Mucosa of descending colon (tissue), 3 donors: ENCODE data around the gene CARD6. TPM values are rescaled to one million over a fixed set of nuclear protein-coding genes. Genes with fewer than 3 reads are reported as not detected.
"Not testable (repeated sequence)": the region's sequence is repeated elsewhere in the genome, so short reads cannot be mapped to it uniquely, and the experiment has no call there.

Experiments
- ATAC-seq: fragments of 200-7000 bp; cut with Tn5 transposase; one replicate; pipeline ENCODE4 v1.9.1; 2020; ENCODE audit warnings: mild to moderate bottlenecking, moderate library complexity
- DNase-seq, 3 donors: peaks; one replicate each; pipeline ENCODE4 v3.0.0-alpha.2; 2020
- H3K36me3 ChIP-seq: fragments of 200-600 bp; one replicate; pipeline ENCODE4 v1.8.0; 2021; ENCODE audit warnings: low read depth, mild to moderate bottlenecking
- H3K4me1 ChIP-seq: fragments of 200-600 bp; one replicate; pipeline ENCODE4 v1.8.0; 2021; ENCODE audit warnings: low read depth, mild to moderate bottlenecking
- H3K4me3 ChIP-seq: fragments of 200-600 bp; one replicate; pipeline ENCODE4 v1.8.0; 2021; ENCODE audit warnings: mild to moderate bottlenecking
- H3K9me3 ChIP-seq: fragments of 200-600 bp; one replicate; pipeline ENCODE4 v1.8.0; 2021; ENCODE audit warnings: mild to moderate bottlenecking
- intact Hi-C, 2 donors: fragments of 100-400 bp; cut with DNase I in 1 of 2; cut with micrococcal nuclease in 1 of 2; formaldehyde crosslinking; loops; one replicate each; pipeline versions ENCODE4 v1.11.0 to v1.11.1; 2022; cut with DNase I, micrococcal nuclease
- total RNA-seq, 3 donors: library from RNA; stranded (reverse); fragmentation: NEBNext Ultra II Directional in 2 of 3; extraction: Animal tissue kit (Norgen Biotek cat#: 25700) in 2 of 3; gene quantifications; one replicate each; pipeline versions ENCODE4 v1.2.1 to v1.2.4, GENCODE V29; 2021 to 2023
- TF ChIP-seq, protein P1 (sequence below): fragments of 200-600 bp; IDR thresholded peaks from one replicate; pipeline ENCODE4 v1.8.0; 2022; ENCODE audit warnings: antibody characterized with exemption, mild to moderate bottlenecking
- donor health status: DM: no; HTN: no; CAD: no; lungs with moderate emphysema.
- donor health status: DM: no; HTN: no; CAD: no.
- donor health status: DM: no; HTN: yes; CAD: no.

Gene CARD6
- total RNA-seq, 3 donors from 2014 or later = 1.7 to 6.3 (median 3.5) TPM

- TF ChIP-seq, protein P1, sequence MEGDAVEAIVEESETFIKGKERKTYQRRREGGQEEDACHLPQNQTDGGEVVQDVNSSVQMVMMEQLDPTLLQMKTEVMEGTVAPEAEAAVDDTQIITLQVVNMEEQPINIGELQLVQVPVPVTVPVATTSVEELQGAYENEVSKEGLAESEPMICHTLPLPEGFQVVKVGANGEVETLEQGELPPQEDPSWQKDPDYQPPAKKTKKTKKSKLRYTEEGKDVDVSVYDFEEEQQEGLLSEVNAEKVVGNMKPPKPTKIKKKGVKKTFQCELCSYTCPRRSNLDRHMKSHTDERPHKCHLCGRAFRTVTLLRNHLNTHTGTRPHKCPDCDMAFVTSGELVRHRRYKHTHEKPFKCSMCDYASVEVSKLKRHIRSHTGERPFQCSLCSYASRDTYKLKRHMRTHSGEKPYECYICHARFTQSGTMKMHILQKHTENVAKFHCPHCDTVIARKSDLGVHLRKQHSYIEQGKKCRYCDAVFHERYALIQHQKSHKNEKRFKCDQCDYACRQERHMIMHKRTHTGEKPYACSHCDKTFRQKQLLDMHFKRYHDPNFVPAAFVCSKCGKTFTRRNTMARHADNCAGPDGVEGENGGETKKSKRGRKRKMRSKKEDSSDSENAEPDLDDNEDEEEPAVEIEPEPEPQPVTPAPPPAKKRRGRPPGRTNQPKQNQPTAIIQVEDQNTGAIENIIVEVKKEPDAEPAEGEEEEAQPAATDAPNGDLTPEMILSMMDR = no peak
- ATAC-seq = no peak
- Histone ChIP-seq H3K4me1 (no peaks in the 10 kb centered on the region), H3K4me3 (no peak overlapping the region), H3K9me3 (peaks cover 4% of the 10 kb centered on the region), H3K36me3 (no peaks in the 10 kb centered on the region)
- intact Hi-C loops = no loop called here
- DNase-seq = no peak
Observed at GRCh38 chr5:40860711-40861110, 19.5 kb downstream of the CARD6 start.

GRCh38 chr5:40865004-40865403 lies 23.8 kb downstream of the CARD6 start:
- DNase-seq, H3K4me3 ChIP-seq, ATAC-seq, intact Hi-C loops, H3K9me3 ChIP-seq, H3K36me3 ChIP-seq, H3K4me1 ChIP-seq: not testable (repeated sequence)

DNA sequence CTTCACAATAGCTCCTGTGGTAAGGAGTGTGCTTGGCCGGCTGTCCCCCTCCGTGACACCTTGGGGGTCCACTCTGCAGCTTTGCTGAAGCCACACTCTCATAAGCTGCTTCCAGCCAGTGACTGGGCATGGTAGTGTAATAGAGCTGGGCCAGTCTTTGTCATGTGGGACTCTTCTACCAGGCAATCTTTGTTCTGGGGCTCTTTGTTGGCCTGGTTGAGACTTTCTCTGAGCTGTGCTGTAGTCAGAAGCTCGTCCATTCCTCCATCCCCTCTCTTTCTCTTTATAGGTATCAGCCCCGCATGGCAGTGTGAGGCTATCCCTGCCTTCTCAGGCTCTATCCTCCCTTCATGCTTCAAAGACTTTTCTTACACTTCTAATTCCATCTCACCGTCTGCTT lies 25.7 kb downstream of the CARD6 start:
- no peak for DNase-seq
- no peak overlapping the region for H3K4me3 ChIP-seq
- peaks cover 4% of the 10 kb centered on the region for H3K9me3 ChIP-seq
- TF ChIP-seq, protein P1 = no peak
- intact Hi-C loops = no loop called here
- H3K36me3 ChIP-seq = no peaks in the 10 kb centered on the region
- no peaks in the 10 kb centered on the region for H3K4me1 ChIP-seq
- no peak for ATAC-seq

- Histone ChIP-seq H3K4me1 (no peaks in the 10 kb centered on the region), H3K4me3 (no peak overlapping the region), H3K9me3 (peaks cover 2% of the 10 kb centered on the region), H3K36me3 (no peaks in the 10 kb centered on the region)
- TF ChIP-seq, protein P1 = no peak
- intact Hi-C loops = no loop called here
- ATAC-seq (no peak), DNase-seq (no peak)
Observed at GRCh38 chr5:40869384-40869783, 28.2 kb downstream of the CARD6 start.

DNA sequence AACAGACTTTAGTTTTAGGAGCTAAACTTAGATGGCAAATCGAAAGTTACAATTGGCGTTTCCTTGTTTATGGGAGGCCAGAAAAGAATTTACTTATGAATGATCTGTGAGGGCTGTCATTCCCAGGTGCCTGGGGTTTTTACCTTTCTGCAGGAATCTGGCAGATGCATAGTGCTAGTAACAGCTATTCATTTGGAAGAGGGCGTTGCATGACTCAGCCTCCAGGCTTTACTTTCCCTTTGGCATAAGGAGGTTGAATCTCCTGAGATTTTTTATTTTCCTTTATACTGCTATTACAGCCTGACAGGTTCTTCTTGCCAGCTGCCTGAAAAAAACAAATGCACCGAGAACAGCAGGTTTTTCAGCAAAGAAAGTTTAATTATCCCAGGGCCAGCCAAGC lies 30.0 kb downstream of the CARD6 start:
- H3K4me3 ChIP-seq = no peak overlapping the region
- no peaks in the 10 kb centered on the region for H3K9me3 ChIP-seq
- TF ChIP-seq, protein P1 = no peak
- no peaks in the 10 kb centered on the region for H3K36me3 ChIP-seq
- H3K4me1 ChIP-seq = no peaks in the 10 kb centered on the region
- DNase-seq (no peak), ATAC-seq (no peak)
- intact Hi-C loops = no loop called here

- DNase-seq, H3K4me1 ChIP-seq, ATAC-seq, H3K4me3 ChIP-seq, H3K9me3 ChIP-seq, intact Hi-C loops, H3K36me3 ChIP-seq: not testable (repeated sequence)
Observed at GRCh38 chr5:40872253-40872652, 31.1 kb downstream of the CARD6 start.

DNA sequence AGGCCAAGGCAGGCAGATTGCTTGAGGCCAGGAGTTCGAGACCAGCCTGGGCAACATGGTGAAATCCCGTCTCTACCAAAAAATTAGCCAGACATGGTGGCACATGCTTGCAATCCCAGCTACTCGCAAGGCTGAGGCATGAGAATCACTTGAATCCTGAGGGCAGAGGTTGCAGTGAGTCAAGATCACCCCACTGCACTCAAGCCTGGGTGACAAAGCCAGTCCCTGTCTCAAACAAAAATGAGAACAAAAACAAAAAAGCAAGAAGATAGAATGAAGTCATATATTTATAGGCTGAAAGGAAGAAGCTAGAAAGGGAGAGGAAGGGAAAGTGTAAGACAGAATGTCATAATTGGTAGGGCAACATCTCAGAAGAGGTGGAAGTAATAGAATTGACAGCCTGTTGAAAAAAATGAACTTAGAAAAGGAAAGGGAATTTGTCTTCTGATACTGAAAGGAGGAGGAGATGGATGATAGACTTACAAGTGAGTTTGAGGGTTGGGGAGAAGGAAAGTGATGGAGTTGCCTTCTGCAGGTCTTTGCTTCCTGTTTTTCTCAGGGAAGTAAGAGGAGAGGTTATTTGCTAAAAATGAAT lies 32.2 kb downstream of the CARD6 start:
- TF ChIP-seq, protein P1 = no peak
- Histone ChIP-seq H3K4me1 (no peaks in the 10 kb centered on the region), H3K36me3 (no peaks in the 10 kb centered on the region), H3K9me3 (peaks cover 4% of the 10 kb centered on the region), H3K4me3 (no peak overlapping the region)
- intact Hi-C loops = no loop called here
- no peak for DNase-seq
- ATAC-seq = no peak
